MM.1S (cell line): ENCODE measurements around the gene SLC3A2.

Experiments used
- DNase-seq: peaks from one replicate; pipeline ENCODE4 v3.0.0-alpha.2; 2015
- H2AFZ ChIP-seq: fragments of 300-600 bp; sonication (generic); 2 replicates; pipeline ENCODE4 v1.6.0; 2016; ENCODE audit warnings: antibody characterized with exemption, low read length
- H3F3A ChIP-seq: fragments of 300-600 bp; sonication (generic); 2 replicates; pipeline ENCODE4 v1.6.1; 2016; ENCODE audit warnings: mild to moderate bottlenecking, antibody characterized with exemption, low read length, moderate library complexity, mixed read lengths; ENCODE audit not compliant: insufficient read depth
- H3K27ac ChIP-seq: fragments of 300-600 bp; sonication (generic); 2 replicates; pipeline ENCODE4 v1.5.1; 2016; ENCODE audit warnings: mild to moderate bottlenecking, low read length
- H3K27me3 ChIP-seq: fragments of 300-600 bp; sonication (generic); replicated peaks from 2 replicates; pipeline ENCODE4 v1.6.0; 2016; ENCODE audit warnings: low read length; ENCODE audit not compliant: insufficient read depth
- H3K36me3 ChIP-seq: fragments of 300-600 bp; sonication (generic); replicated peaks from 2 replicates; pipeline ENCODE4 v1.6.1; 2016; ENCODE audit warnings: mild to moderate bottlenecking, low read length, mixed read lengths; ENCODE audit not compliant: insufficient read depth
- H3K4me1 ChIP-seq: fragments of 300-600 bp; sonication (generic); 2 replicates; pipeline ENCODE4 v1.6.1; 2016; ENCODE audit warnings: low read length, mixed read lengths
- H3K4me2 ChIP-seq: fragments of 300-600 bp; sonication (generic); 2 replicates; pipeline ENCODE4 v1.6.0; 2016; ENCODE audit warnings: low read depth, low read length
- H3K4me3 ChIP-seq: fragments of 300-600 bp; sonication (generic); 2 replicates; pipeline ENCODE4 v1.5.1; 2016; ENCODE audit warnings: low read length, mixed read lengths
- H3K79me2 ChIP-seq: fragments of 300-600 bp; sonication (generic); 2 replicates; pipeline ENCODE4 v1.6.1; 2016; ENCODE audit warnings: mixed run types, low read length, mixed read lengths
- H3K9ac ChIP-seq: fragments of 300-600 bp; sonication (generic); 2 replicates; pipeline ENCODE4 v1.6.1; 2016; ENCODE audit warnings: low read length, mixed read lengths
- H3K9me2 ChIP-seq: fragments of 300-600 bp; sonication (generic); replicated peaks from 2 replicates; pipeline ENCODE4 v1.6.1; 2016; ENCODE audit warnings: mild to moderate bottlenecking, low read length, mixed read lengths; ENCODE audit not compliant: insufficient read depth
- H3K9me3 ChIP-seq: fragments of 300-600 bp; sonication (generic); replicated peaks from 2 replicates; pipeline ENCODE4 v1.6.1; 2016; ENCODE audit warnings: mild to moderate bottlenecking, low read length, mixed read lengths; ENCODE audit not compliant: insufficient read depth
- H4K20me1 ChIP-seq: fragments of 300-600 bp; sonication (generic); 2 replicates; pipeline ENCODE4 v1.6.1; 2016; ENCODE audit warnings: mild to moderate bottlenecking, low read length, moderate library complexity, mixed read lengths; ENCODE audit not compliant: insufficient read depth
- EZH2 ChIP-seq: fragments of 300-600 bp; sonication (generic); optimal IDR thresholded peaks from 2 replicates; pipeline ENCODE3; 2017; ENCODE audit warnings: low read depth, mild to moderate bottlenecking, antibody characterized with exemption, low read length, mixed read lengths
- EZH2phosphoT487 ChIP-seq: fragments of 300-600 bp; sonication (generic); IDR thresholded peaks from 2 replicates; pipeline ENCODE4 v1.6.1; 2018; ENCODE audit warnings: antibody characterized with exemption, low read length
- TF ChIP-seq, protein P1 (sequence below): fragments of 300-600 bp; sonication (generic); IDR thresholded peaks from 2 replicates; pipeline ENCODE4 v1.5.1; 2016; ENCODE audit warnings: antibody characterized with exemption, low read length, mixed read lengths

Gene SLC3A2

DNA sequence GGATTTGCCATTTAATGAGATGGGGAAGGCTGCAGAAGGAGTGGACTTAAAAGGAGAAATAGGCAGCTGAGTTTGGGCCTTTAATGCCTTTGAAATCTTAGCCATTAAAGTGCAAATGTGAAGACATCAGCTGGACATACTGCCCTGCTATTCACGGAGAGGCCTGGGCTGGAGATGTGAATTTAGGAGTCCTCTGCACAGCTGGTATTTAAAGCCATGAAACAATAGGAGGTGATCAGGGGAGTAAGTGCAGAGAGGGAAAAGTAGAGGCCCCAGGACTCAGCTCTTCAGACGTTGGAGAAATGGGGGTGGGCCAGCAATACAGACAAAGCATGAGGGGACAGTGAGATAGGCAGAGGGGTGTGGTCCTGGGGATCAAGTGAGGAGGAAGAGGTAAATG is 16.6 kb downstream of the SLC3A2 start:
- H3K4me2 ChIP-seq: no peak overlapping the region
- no peaks in the 10 kb centered on the region for H3K9me3 ChIP-seq
- H3K36me3 ChIP-seq: no peaks in the 10 kb centered on the region
- H3K9me2 ChIP-seq: no peaks in the 10 kb centered on the region
- no peaks in the 10 kb centered on the region for H3K79me2 ChIP-seq
- no peak overlapping the region for H3K4me3 ChIP-seq
- peaks cover 39% of the 10 kb centered on the region for H3K27me3 ChIP-seq
- TF ChIP-seq EZH2 (no peak), EZH2phosphoT487 (no peak)
- TF ChIP-seq, protein P1, sequence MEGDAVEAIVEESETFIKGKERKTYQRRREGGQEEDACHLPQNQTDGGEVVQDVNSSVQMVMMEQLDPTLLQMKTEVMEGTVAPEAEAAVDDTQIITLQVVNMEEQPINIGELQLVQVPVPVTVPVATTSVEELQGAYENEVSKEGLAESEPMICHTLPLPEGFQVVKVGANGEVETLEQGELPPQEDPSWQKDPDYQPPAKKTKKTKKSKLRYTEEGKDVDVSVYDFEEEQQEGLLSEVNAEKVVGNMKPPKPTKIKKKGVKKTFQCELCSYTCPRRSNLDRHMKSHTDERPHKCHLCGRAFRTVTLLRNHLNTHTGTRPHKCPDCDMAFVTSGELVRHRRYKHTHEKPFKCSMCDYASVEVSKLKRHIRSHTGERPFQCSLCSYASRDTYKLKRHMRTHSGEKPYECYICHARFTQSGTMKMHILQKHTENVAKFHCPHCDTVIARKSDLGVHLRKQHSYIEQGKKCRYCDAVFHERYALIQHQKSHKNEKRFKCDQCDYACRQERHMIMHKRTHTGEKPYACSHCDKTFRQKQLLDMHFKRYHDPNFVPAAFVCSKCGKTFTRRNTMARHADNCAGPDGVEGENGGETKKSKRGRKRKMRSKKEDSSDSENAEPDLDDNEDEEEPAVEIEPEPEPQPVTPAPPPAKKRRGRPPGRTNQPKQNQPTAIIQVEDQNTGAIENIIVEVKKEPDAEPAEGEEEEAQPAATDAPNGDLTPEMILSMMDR: no peak
- H3K9ac ChIP-seq: no peak overlapping the region
- no peak for DNase-seq
- H3K4me1 ChIP-seq: no peaks in the 10 kb centered on the region
- no peaks in the 10 kb centered on the region for H4K20me1 ChIP-seq
- no peak overlapping the region for H3K27ac ChIP-seq
- no peaks in the 10 kb centered on the region; the same call in 1 of the 2 replicates for H3F3A ChIP-seq
- H2AFZ ChIP-seq: no peak overlapping the region

DNA sequence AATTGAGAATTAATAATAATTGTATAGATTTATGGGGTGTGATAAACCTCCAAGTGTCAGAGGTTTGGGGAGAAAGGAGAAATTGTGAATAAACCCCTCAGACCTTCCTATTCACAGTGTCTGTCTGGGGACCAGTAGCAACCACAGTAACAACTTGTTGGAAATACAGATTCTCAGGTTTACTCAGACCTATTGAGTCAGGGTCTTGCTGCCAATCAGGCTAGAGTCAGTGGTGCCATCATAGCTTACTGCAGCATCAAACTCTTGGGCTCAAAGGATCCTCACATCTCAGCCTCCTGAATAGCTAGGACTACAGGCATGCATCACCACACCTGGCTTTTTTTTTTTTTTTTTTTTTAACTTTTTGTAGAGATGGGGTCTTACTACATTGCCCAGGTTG is 17.3 kb downstream of the SLC3A2 start:
- no peaks in the 10 kb centered on the region for H3F3A ChIP-seq
- no peak overlapping the region for H2AFZ ChIP-seq
- no peak overlapping the region for H3K9ac ChIP-seq
- H4K20me1 ChIP-seq: no peaks in the 10 kb centered on the region
- no peaks in the 10 kb centered on the region for H3K4me1 ChIP-seq
- TF ChIP-seq EZH2: no peak
- TF ChIP-seq EZH2phosphoT487: no peak
- TF ChIP-seq, protein P1: no peak
- peaks cover 39% of the 10 kb centered on the region for H3K27me3 ChIP-seq
- no peaks in the 10 kb centered on the region for H3K9me2 ChIP-seq
- no peaks in the 10 kb centered on the region for H3K79me2 ChIP-seq
- no peaks in the 10 kb centered on the region for H3K36me3 ChIP-seq
- no peak overlapping the region for H3K4me2 ChIP-seq
- H3K27ac ChIP-seq: no peak overlapping the region
- H3K9me3 ChIP-seq: no peaks in the 10 kb centered on the region
- no peak for DNase-seq
- H3K4me3 ChIP-seq: no peak overlapping the region

DNA sequence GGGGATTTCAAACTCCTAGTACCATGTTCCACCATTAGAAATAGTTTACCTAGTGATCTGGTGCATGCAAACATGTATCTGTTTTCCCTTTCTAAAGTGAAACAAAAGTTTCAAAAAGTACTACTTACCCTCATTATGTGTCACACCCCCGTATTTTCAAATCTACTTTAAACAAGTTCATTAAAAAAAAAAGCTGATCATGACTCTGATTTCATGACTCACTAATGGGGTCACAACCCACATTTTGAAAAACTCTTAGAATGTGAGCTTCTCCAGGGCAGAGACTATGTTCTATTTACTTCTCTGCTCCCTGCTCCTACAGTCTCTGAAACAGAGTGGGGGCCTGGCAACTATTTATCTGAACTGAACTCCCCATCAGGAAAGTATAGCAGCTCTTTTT is 22.2 kb downstream of the SLC3A2 start:
- Histone ChIP-seq H3K9me3 (no peaks in the 10 kb centered on the region), H3K27ac (no peak overlapping the region), H3K4me3 (no peak overlapping the region), H4K20me1 (no peaks in the 10 kb centered on the region), H3K9ac (no peak overlapping the region), H3K27me3 (peaks cover 49% of the 10 kb centered on the region), H3K4me1 (peaks cover 10% of the 10 kb centered on the region), H3F3A (no peaks in the 10 kb centered on the region), H3K36me3 (no peaks in the 10 kb centered on the region), H2AFZ (no peak overlapping the region), H3K9me2 (no peaks in the 10 kb centered on the region), H3K4me2 (no peak overlapping the region), H3K79me2 (no peaks in the 10 kb centered on the region)
- no peak for TF ChIP-seq EZH2phosphoT487
- TF ChIP-seq, protein P1: no peak
- no peak for TF ChIP-seq EZH2
- DNase-seq: no peak
